ACHN (cell line): ENCODE measurements around the gene AOC1.
A peak's percentile ranks its signal among the peaks of the same experiment; 100 is the strongest.

ENCODE experiments used
- DNase-seq: peaks from one replicate; pipeline ENCODE4 v3.0.0-alpha.2; 2015
- in situ Hi-C: cut with HindIII; loops from 2 replicates; pipeline ENCODE4 v1.10.0; 2017; ENCODE audit warnings: low sequenced_read_pairs, low pct_ligation_motif_present, low pct_unique_long_range_greater_than_20kb

The AOC1 gene

GRCh38 chr7:150855046-150855445 lies 2.7 kb downstream of the AOC1 start:
- in situ Hi-C loops = no loop called here
- no peak for DNase-seq

- in situ Hi-C loops = no loop called here
- no peak for DNase-seq
Measured at GRCh38 chr7:150855476-150856302, 3.4 kb downstream of the AOC1 start.

GRCh38 chr7:150856303-150857275 lies 4.3 kb downstream of the AOC1 start:
- no peak for DNase-seq
- in situ Hi-C loops = no loop called here

GRCh38 chr7:150857276-150858055 lies 5.1 kb downstream of the AOC1 start:
- in situ Hi-C loops = no loop called here

GRCh38 chr7:150858236-150859197 lies 6.2 kb downstream of the AOC1 start:
- DNase-seq = no peak
- in situ Hi-C loops = no loop called here

More at GRCh38 chr7:150857276-150858055, 5.1 kb downstream of the AOC1 start:
- no peak for DNase-seq

- no peak for DNase-seq
- in situ Hi-C loops = no loop called here
Measured at GRCh38 chr7:150860291-150860977, 8.1 kb downstream of the AOC1 start.

- in situ Hi-C loops = no loop called here
- DNase-seq = no peak
Measured at GRCh38 chr7:150860978-150861295, 8.6 kb downstream of the AOC1 start.

GRCh38 chr7:150862356-150862755 lies 10.0 kb downstream of the AOC1 start:
- DNase-seq = no peak
- in situ Hi-C loops = no loop called here

GRCh38 chr7:150863946-150864345 lies 11.6 kb downstream of the AOC1 start:
- in situ Hi-C loops = no loop called here
- no peak for DNase-seq

GRCh38 chr7:150866932-150867564 lies 14.7 kb downstream of the AOC1 start:
- in situ Hi-C loops = no loop called here
- no peak for DNase-seq

- no peak for DNase-seq
- in situ Hi-C loops = no loop called here
Measured at GRCh38 chr7:150867605-150868004, 15.3 kb downstream of the AOC1 start.

GRCh38 chr7:150869467-150869866 lies 17.1 kb downstream of the AOC1 start:
- no peak for DNase-seq
- in situ Hi-C loops = no loop called here

GRCh38 chr7:150871601-150872000 lies 19.3 kb downstream of the AOC1 start:
- in situ Hi-C loops = no loop called here
- DNase-seq = no peak

- DNase-seq = no peak
Measured at GRCh38 chr7:150874401-150875198, 22.3 kb downstream of the AOC1 start.

GRCh38 chr7:150875791-150876190 lies 23.5 kb downstream of the AOC1 start:
- in situ Hi-C loops = no loop called here
- DNase-seq = peak; percentile 39

More at GRCh38 chr7:150874401-150875198, 22.3 kb downstream of the AOC1 start:
- in situ Hi-C loops = no loop called here
